ENCODE results near the gene HOXA2. TPM values are rescaled to one million over a fixed set of nuclear protein-coding genes. Genes with fewer than 3 reads are reported as not detected.

HOXA2 gene
- total RNA-seq, 2 experiments from 2014 or later: 0.25 to 0.42 TPM

DNA sequence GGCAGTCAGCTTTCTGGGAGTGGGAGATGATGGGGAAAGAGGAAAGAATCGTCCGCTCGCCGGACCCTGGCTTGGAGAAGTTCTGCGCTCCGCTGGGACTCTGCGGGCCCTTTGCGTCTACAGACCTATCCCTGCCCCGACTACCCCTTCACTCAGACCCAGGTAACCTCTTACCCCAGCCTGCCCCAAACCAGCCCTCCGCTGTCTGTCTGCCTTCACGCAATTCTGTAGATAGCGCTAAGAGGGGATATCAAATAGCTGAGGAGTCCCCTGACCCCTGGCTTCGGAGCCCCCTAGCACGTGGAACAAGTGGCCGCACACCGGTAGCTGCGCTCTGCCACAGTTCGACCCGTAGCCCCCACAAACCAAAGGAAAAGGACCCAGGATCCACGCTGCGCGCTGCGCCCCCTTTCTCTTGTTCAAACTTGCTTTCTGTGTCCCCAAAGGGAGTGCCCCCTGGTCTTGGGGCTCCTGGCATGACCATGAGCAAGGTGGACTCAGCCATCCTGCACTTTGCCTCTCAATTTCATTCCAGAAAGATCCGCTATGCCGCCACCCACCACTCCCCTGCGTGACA lies 21.1 kb upstream of the HOXA2 start:
- no peak overlapping the region for H3K4me2 ChIP-seq (ENCODE audit: low read length)
- H3K9me3 ChIP-seq (ENCODE audit: low read length): no peaks in the 10 kb centered on the region
- no peaks in the 10 kb centered on the region for H3K9me2 ChIP-seq (ENCODE audit: insufficient read depth, low read length)
- TF ChIP-seq, protein P1, sequence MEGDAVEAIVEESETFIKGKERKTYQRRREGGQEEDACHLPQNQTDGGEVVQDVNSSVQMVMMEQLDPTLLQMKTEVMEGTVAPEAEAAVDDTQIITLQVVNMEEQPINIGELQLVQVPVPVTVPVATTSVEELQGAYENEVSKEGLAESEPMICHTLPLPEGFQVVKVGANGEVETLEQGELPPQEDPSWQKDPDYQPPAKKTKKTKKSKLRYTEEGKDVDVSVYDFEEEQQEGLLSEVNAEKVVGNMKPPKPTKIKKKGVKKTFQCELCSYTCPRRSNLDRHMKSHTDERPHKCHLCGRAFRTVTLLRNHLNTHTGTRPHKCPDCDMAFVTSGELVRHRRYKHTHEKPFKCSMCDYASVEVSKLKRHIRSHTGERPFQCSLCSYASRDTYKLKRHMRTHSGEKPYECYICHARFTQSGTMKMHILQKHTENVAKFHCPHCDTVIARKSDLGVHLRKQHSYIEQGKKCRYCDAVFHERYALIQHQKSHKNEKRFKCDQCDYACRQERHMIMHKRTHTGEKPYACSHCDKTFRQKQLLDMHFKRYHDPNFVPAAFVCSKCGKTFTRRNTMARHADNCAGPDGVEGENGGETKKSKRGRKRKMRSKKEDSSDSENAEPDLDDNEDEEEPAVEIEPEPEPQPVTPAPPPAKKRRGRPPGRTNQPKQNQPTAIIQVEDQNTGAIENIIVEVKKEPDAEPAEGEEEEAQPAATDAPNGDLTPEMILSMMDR (conservative IDR thresholded peaks at IDR 0.05; ENCODE audit: low read length): no peak
- TF ChIP-seq EZH2phosphoT487 (IDR thresholded peaks at IDR 0.05; ENCODE audit: borderline replicate concordance, low read depth, low read length): no peak
- BruUV-seq (replicated peaks): no TSS peak
- H3K4me1 ChIP-seq (ENCODE audit: insufficient read depth, low read length, poor library complexity, severe bottlenecking): no peaks in the 10 kb centered on the region
- ChIA-PET CTCF (ENCODE audit: unreplicated experiment) (no interaction called here), POLR2A (no interaction called here)
- H3K27ac ChIP-seq (ENCODE audit: low read depth, low read length, poor library complexity, severe bottlenecking): no peak overlapping the region
- no peak for DNase-seq (ENCODE audit: low spot score)
- H3K4me3 ChIP-seq (ENCODE audit: low read depth, low read length, poor library complexity, severe bottlenecking): no peak overlapping the region
- H4K20me1 ChIP-seq (ENCODE audit: insufficient read depth, low read length): no peaks in the 10 kb centered on the region; the same call in 1 of the 2 replicates
- H3K79me2 ChIP-seq (ENCODE audit: insufficient read depth, low read depth, low read length): no peaks in the 10 kb centered on the region
- no peaks in the 10 kb centered on the region for H3K36me3 ChIP-seq (ENCODE audit: insufficient read depth, low read length)
- H2AFZ ChIP-seq (ENCODE audit: low read length): no peak overlapping the region
- intact Hi-C loops (cut with micrococcal nuclease; ENCODE audit: unreplicated experiment): no loop called here

GRCh38 chr7:27123007-27123476 lies 20.6 kb upstream of the HOXA2 start:
- Histone ChIP-seq H3K27ac (ENCODE audit: low read depth, low read length, poor library complexity, severe bottlenecking) (no peak overlapping the region), H3K9me3 (ENCODE audit: low read length) (no peaks in the 10 kb centered on the region), H3K4me2 (ENCODE audit: low read length) (no peak overlapping the region), H3K9me2 (ENCODE audit: insufficient read depth, low read length) (no peaks in the 10 kb centered on the region), H3K36me3 (ENCODE audit: insufficient read depth, low read length) (no peaks in the 10 kb centered on the region), H3K4me1 (ENCODE audit: insufficient read depth, low read length, poor library complexity, severe bottlenecking) (no peaks in the 10 kb centered on the region), H2AFZ (ENCODE audit: low read length) (no peak overlapping the region), H4K20me1 (ENCODE audit: insufficient read depth, low read length) (no peaks in the 10 kb centered on the region; the same call in 1 of the 2 replicates), H3K79me2 (ENCODE audit: insufficient read depth, low read depth, low read length) (no peaks in the 10 kb centered on the region), H3K4me3 (ENCODE audit: low read depth, low read length, poor library complexity, severe bottlenecking) (no peak overlapping the region)
- TF ChIP-seq EZH2phosphoT487 (IDR thresholded peaks at IDR 0.05; ENCODE audit: borderline replicate concordance, low read depth, low read length): no peak
- TF ChIP-seq, protein P1 (conservative IDR thresholded peaks at IDR 0.05; ENCODE audit: low read length): no peak
- no TSS peak for BruUV-seq (replicated peaks)
- DNase-seq (ENCODE audit: low spot score): no peak
- intact Hi-C loops (cut with micrococcal nuclease; ENCODE audit: unreplicated experiment): no loop called here
- ChIA-PET CTCF (ENCODE audit: unreplicated experiment) (no interaction called here), POLR2A (no interaction called here)

- intact Hi-C loops (cut with micrococcal nuclease; ENCODE audit: unreplicated experiment): no loop called here
- CTCF ChIA-PET (ENCODE audit: unreplicated experiment): no interaction called here
- Histone ChIP-seq H4K20me1 (ENCODE audit: insufficient read depth, low read length) (no peaks in the 10 kb centered on the region), H3K79me2 (ENCODE audit: insufficient read depth, low read depth, low read length) (no peaks in the 10 kb centered on the region), H2AFZ (ENCODE audit: low read length) (no peak overlapping the region), H3K4me3 (ENCODE audit: low read depth, low read length, poor library complexity, severe bottlenecking) (no peak overlapping the region), H3K4me1 (ENCODE audit: insufficient read depth, low read length, poor library complexity, severe bottlenecking) (no peaks in the 10 kb centered on the region), H3K9me2 (ENCODE audit: insufficient read depth, low read length) (no peaks in the 10 kb centered on the region), H3K4me2 (ENCODE audit: low read length) (no peak overlapping the region), H3K36me3 (ENCODE audit: insufficient read depth, low read length) (no peaks in the 10 kb centered on the region), H3K27ac (ENCODE audit: low read depth, low read length, poor library complexity, severe bottlenecking) (no peak overlapping the region), H3K9me3 (ENCODE audit: low read length) (no peaks in the 10 kb centered on the region)
- BruUV-seq (replicated peaks): no TSS peak
- POLR2A ChIA-PET: no interaction called here
- TF ChIP-seq, protein P1 (conservative IDR thresholded peaks at IDR 0.05; ENCODE audit: low read length): no peak
- no peak for TF ChIP-seq EZH2phosphoT487 (IDR thresholded peaks at IDR 0.05; ENCODE audit: borderline replicate concordance, low read depth, low read length)
- no peak for DNase-seq (ENCODE audit: low spot score)
These were observed 19.8 kb upstream of the HOXA2 start for GRCh38 chr7:27122077-27122910.

Measured in OCI-LY7 (cell line).